GM21447 (cell line): ENCODE results near the gene ZNF211.

Experiments
- ATAC-seq: cut with Tn5 transposase; IDR thresholded peaks from one replicate; pipeline ENCODE4 v1.9.1; 2021; ENCODE audit not compliant: unreplicated experiment

ZNF211 gene

DNA sequence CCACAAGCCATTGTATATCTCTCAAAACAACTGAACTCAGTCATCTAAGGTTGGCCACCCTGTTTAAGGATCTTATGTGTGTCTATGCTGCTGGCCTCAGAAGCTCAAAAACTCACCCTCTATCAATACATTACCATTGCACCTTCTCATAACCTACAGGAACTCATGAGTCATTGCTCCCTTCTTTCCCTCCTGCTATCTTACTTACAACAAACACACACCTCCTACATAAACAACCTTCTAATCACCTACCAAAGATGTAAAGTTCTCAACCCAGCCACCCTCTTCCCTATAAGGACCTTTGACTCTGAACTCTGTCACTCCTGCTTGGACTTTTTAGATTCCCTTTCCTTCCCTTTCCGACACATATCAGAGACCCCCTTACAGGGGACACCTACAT, 22.5 kb downstream of the ZNF211 start:
- no peak for ATAC-seq

DNA sequence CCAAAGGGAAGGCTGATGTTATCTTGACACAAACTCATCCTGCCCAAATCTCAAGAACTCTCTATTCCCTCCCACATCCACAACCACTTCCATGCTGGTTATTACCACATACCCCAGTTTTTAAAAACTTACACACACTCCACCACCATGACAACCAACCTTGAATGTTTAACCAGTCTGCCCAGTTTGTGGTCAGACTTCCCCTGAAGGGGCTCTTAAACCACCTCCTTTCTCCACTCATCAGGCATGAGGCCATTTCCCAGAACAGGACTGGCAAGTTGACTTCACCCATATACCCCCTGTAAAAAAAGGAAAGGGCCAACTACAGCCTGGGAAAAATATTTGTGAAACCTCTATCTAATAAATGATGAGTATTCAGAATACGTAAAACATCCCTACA, 23.4 kb downstream of the ZNF211 start:
- ATAC-seq, result no peak

DNA sequence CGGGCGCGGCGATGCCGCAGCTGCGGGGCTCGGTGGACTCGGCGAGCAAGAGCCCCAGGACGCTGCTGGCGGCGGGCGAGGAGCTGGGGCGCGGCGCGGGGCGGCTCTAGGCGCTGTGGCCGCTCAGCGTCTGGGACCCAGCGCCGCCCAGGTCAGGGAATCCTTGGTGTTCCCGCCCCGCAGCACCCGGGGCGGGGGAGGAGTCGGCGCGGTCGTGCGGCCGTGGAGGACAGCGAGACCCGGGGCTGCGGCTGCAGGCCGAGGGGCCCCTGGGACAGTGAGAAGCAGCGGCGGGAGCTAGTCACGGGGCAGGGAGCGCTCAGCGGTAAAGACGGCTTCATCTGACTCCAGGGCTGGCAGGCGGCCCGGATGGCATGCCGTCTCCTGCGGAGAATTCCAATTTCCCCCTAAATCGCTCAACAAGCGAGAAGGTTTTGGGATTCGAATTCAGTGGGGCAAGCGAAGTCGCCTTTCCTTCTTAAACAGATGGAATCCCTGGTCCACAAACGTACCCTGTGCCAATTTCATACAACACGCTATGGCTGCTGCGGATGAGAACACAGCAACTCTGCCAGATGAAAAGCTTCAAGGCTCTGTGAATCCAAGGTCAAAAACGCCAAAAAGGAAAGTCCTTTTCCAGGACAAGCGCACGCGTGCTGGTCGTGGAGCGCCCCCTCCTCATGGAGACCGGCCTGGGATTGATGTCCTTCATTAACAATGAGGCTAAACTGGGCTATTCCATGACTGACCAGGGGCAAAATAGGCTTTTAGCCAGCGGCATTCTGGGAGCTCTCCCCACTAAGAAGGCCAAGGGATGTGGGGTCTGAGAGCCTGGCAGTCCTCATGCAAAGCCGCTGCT, 31.5 kb downstream of the ZNF211 start:
- no peak for ATAC-seq

DNA sequence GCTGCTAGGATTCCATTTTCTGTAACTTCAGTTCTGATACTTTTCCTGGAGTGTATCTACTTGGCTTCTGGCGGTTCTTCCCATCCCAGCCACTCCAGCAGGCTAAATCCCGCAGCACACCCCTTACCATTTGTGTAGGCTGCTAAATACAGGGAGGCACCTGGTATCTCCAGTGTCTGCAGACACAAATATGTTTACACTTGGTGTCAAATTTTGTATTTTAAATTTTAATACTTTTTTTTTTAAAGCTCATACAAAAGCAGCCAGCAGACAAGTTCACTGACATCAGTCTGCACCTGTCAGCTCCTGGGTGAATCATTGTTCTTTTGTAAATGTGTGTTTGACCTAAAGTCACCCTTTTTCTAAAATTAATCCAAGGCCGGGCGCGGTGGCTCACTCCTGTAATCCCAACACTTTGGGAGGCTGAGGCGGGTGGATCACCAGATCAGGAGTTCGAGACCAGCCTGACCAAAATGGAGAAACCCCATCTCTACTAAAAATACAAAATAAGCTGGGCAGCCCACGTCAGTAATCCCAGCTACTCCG, 32.4 kb downstream of the ZNF211 start:
- ATAC-seq, result no peak

DNA sequence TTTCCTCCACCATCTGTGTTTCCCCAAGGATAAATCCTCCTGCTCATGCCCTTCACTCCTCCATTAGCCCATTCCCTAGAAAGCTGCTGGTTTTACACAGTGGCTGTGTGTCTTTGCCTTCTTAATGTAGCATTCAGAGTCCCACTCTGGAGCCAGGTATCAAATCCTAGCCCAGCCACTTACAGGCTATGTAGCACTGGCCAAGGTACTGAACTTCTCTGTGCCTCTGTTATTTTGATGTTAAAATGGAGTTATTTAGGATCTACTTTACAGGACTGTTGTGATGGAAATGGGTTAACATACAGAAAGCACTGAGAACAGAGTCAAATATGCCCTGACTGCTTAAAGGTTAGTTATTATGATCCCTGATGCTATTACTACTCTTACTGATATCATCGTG, 34.3 kb downstream of the ZNF211 start:
- ATAC-seq, result no peak

DNA sequence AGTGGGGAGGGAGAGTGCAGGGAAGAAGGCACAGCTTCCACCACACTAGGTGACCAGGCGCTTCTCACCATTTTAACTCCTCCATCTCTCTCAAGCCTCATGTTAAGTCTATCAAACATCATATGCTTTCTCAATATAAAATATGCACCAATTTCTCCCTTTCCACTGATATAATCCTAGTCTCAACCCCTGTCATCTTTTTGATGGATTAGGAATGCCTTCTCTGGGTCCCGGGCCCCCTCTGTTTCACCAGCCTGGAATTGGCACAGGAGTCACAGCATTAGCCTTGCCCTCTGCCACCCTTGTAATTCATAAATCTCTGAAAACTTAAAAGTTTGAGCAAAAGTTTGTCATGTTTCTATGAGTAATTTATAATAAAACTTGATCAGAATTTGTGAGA, 35.7 kb downstream of the ZNF211 start, which contains the start of gene ZSCAN4:
Gene ZSCAN4 (plus strand): TSS at position 301 of the 400 bp plus-strand sequence. CDS start 7,211 bp downstream, outside the sequence.
- ATAC-seq, result no peak

DNA sequence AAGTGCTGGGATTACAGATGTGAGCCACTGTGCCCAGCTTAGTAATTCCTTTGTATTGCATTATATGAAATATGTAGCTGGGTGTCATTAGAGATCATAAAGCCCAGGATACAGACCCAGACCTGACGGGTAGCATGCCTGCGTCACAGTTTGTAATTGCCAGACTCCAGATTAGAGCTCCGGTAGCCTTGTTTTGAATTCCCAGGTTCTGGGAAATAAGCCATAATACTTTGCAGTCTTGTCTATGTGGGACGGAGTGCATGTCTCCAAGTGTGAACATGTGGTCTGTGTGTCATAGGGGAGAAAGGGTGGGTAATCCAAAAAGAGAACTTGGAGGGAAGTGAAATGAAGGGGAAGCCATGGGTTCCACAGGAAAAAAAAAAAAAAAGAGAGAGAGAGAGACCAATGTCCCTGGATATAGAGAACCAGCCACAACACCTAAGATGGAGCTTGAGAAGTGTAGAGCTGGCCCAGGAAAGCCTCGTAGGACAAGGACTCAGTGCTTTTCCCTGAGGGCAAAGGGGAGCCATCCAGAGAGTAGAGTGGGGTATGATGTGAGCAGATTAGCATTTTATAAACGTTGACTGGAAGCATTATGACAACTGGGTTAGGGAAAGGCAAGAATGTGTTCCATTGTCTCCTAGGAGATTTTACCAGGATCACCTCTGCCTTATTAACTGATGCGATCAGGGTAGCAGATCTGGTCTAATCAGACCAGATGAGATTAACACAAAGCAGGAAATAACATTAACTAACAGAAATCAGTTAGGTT, 38.3 kb downstream of the ZNF211 start:
- ATAC-seq, result no peak

DNA sequence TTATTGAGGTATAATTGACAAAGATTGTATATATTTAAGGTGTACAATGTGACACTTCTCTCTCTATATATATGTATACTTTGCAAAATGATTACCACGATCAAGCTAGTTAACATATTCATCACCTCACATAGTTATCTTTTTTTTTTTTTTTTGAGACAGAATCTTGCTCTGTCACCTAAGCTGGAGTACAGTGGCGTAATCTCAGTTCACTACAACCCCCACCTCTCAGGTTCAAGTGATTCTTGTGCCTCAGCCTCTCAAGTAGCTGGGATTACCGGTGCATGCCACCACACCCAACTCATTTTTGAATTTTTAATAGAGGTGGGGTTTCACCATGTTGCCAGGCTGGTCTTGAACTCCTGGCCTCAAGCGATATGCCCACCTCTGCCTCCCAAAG, 39.5 kb downstream of the ZNF211 start:
- no peak for ATAC-seq

DNA sequence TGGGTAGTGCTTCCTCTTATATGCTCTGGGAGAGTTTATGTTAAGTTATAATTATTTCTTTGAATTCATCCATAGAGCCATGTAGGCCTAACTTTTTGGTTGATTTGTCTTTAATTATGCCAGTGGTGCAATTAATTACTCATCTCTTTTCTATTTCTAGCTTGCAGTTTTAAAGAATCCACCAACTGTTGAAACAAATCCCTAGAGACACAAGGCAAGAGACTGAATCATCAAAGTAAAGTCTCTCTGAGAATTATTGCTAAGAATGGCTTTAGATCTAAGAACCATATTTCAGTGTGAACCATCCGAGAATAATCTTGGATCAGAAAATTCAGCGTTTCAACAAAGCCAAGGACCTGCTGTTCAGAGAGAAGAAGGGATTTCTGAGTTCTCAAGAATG, 42.9 kb downstream of the ZNF211 start:
- no peak for ATAC-seq

DNA sequence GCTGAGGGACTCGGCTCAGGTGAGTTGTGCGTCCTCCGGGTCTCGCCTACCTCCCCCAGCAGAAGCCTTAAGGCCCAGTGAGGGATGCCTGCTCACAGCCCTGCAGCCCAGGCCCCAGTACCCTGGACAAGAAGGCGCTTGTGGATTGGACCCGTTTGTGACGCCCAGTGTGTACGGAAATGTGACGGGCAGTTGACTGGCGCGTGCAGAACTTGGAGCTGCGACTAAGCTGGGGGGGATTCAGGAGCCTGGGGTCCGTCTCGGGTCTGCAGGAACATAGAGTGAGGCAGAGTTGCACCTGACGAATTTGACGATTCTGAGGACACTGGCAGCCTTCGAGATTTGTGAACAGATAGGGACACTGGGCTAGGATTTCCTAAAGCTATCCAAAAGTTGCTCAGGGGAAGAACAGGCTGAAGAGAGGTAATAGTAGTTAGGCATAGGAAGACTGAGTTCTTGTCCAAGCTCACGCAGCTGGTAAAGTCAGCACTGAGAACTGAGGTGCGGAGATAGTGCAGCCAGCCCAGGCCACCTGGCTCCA, 49.3 kb downstream of the ZNF211 start:
- ATAC-seq, result no peak

DNA sequence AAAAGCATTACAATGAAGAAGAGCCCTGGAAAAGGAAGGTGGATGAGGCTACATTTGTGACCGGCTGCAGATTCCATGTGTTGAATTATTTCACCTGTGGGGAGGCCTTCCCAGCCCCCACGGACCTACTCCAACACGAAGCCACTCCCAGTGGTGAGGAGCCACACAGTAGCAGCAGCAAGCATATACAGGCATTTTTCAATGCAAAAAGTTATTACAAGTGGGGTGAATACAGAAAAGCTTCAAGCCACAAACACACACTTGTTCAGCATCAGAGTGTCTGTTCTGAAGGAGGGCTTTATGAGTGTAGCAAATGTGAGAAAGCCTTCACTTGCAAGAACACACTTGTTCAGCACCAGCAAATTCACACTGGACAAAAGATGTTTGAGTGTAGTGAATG, 53.8 kb downstream of the ZNF211 start:
- ATAC-seq, result no peak

DNA sequence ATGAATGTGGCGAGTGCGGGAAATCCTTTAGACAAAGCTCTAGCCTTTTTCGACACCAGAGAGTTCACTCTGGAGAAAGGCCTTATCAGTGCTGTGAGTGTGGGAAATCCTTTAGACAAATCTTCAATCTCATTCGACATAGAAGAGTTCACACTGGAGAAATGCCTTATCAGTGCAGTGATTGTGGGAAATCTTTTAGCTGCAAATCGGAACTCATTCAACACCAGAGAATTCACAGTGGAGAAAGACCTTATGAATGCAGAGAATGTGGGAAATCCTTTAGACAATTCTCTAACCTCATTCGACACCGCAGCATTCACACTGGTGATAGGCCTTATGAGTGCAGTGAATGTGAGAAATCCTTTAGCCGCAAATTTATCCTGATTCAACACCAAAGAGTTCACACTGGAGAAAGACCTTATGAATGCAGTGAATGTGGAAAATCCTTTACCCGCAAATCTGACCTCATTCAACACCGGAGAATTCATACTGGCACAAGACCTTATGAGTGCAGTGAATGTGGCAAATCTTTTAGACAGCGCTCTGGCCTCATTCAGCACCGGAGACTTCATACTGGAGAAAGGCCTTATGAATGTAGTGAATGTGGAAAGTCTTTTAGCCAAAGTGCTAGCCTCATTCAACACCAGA, 54.5 kb downstream of the ZNF211 start:
- ATAC-seq, result no peak

DNA sequence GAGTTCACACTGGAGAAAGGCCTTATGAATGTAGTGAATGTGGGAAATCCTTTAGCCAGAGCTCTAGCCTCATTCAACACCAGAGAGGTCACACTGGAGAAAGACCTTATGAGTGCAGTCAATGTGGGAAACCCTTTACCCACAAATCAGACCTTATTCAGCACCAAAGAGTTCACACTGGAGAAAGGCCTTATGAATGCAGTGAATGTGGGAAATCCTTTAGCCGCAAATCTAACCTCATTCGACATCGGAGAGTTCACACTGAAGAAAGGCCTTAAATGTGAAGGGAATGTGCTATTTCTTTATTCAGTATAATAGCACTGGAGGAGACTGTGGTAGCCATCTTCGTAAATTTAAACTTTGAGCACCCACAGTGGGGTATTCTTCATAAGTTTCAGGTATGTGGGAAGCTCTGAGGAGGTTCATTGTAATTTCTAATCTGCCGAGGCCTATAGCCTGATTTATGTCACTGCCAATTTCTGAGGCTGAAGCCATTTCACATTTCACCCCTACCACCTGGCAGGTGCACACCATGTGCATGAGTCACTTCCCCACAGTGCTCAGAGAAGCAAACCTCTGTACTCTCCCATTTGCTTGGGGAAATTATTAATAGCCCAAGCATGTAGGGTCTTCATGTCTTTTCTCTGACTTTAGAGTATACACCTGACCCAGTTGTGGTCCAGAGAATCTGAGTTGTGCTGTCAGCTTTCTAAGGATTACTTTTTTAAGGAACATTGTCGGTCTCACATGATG, 55.2 kb downstream of the ZNF211 start:
- no peak for ATAC-seq

DNA sequence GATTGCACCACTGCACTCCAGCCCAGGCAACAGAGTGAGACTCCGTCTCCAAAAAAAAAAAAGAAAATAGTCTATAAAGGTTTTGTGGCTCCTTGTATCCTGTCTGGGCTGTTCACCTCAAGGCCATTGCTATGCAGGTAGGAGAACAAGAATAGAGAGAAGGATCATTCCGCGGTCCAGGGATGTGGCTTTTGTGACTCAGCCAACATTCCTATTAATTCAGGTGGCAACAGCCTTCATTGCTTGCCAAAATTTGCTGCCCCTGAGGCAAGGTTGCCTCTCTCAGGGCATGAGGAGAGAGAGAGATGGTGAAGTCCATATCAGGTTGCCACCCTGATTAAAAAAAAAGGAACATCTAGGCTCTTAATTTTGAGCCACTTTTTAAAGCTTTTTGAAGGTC, 56.8 kb downstream of the ZNF211 start:
- no peak for ATAC-seq
